ENCODE results near the gene POU6F1. TPM values are rescaled to one million over a fixed set of nuclear protein-coding genes. Genes with fewer than 3 reads are reported as not detected.
A peak's percentile ranks its signal among the peaks of the same experiment; 100 is the strongest.

POU6F1 gene
- total RNA-seq, 3 donors from 2014 or later (not counting 1 experiment from before 2014, with no cell fraction given) = 5.7 to 6.6 (median 6.0) TPM

DNA sequence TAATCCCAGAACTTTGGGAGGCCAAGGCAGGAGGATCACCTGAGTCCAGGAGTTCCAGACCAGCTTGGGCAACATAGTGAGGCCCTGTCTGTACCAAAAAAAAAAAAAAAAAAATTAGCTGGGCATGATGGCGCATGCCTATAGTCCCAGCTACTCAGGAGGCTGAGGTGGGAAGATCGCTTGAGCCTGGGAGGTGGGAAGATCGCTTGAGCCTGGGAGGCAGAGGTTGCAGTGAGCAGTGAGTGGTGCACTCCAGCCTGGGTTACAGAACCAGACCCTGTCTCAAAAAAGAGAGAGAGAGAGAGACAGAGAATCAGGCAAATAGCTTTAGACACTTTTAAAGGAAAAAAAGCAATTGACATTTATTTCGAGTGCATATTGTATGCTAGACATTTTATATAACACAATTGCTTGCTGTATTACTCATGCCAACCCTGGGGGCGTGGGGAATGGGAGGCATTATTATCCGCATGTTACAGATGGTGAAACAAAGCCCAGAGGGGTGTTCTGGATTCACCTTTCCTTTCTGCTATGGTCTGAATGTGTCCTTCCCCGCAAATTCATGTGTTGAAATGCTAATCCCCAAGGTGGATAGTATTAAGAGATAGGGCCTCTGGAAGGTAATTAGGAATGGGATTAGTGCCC, 9.7 kb downstream of the POU6F1 start:
- H3K27ac Mint-ChIP-seq = no peak overlapping the region
- ATAC-seq = no peak

GRCh38 chr12:51205350-51205749, 12.5 kb downstream of the POU6F1 start:
- Histone ChIP-seq H3K4me1 (ENCODE audit: control insufficient read depth, insufficient read depth, low read length) (no peaks in the 10 kb centered on the region), H3K36me3 (ENCODE audit: control insufficient read depth, insufficient read depth, low read length) (no peaks in the 10 kb centered on the region), H3K27ac (ENCODE audit: low read length) (no peak overlapping the region), H3K9me3 (ENCODE audit: control insufficient read depth, insufficient read depth, low read length) (no peaks in the 10 kb centered on the region), H3K27me3 (ENCODE audit: control insufficient read depth, insufficient read depth, low read length) (no peaks in the 10 kb centered on the region), H3K4me3 (ENCODE audit: low read length) (no peak overlapping the region)
- ATAC-seq = no peak
- Mint-ChIP-seq H3K4me3 (no peak overlapping the region), H3K27ac (no peak overlapping the region), H3K27me3 (ENCODE audit: low read depth in 2 of 2) (peaks cover 0 to 4% of the 10 kb centered on the region in 2 donors), H3K9me3 (no peaks in the 10 kb centered on the region), H3K36me3 (no peaks in the 10 kb centered on the region), H3K4me1 (no peaks in the 10 kb centered on the region)
- DNase-seq = no peak
- WGBS (ENCODE audit: insufficient coverage) = 96% methylated on average over 6 of the region's 6 CpGs
- TF ChIP-seq, protein P1, sequence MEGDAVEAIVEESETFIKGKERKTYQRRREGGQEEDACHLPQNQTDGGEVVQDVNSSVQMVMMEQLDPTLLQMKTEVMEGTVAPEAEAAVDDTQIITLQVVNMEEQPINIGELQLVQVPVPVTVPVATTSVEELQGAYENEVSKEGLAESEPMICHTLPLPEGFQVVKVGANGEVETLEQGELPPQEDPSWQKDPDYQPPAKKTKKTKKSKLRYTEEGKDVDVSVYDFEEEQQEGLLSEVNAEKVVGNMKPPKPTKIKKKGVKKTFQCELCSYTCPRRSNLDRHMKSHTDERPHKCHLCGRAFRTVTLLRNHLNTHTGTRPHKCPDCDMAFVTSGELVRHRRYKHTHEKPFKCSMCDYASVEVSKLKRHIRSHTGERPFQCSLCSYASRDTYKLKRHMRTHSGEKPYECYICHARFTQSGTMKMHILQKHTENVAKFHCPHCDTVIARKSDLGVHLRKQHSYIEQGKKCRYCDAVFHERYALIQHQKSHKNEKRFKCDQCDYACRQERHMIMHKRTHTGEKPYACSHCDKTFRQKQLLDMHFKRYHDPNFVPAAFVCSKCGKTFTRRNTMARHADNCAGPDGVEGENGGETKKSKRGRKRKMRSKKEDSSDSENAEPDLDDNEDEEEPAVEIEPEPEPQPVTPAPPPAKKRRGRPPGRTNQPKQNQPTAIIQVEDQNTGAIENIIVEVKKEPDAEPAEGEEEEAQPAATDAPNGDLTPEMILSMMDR (IDR thresholded peaks at IDR 0.05) = no peak
- intact Hi-C loops (cut with micrococcal nuclease) = no loop called here

More for the DNA sequence above, 9.7 kb downstream of the POU6F1 start:
- H3K27me3 Mint-ChIP-seq (ENCODE audit: low read depth in 2 of 2) = peaks cover 0 to 4% of the 10 kb centered on the region in 2 donors
- no peaks in the 10 kb centered on the region for H3K27me3 ChIP-seq (ENCODE audit: control insufficient read depth, insufficient read depth, low read length)
- 92% methylated on average over 5 of the region's 7 CpGs for WGBS (ENCODE audit: insufficient coverage)
- no peaks in the 10 kb centered on the region for H3K4me1 ChIP-seq (ENCODE audit: control insufficient read depth, insufficient read depth, low read length)
- H3K9me3 ChIP-seq (ENCODE audit: control insufficient read depth, insufficient read depth, low read length) = no peaks in the 10 kb centered on the region
- no peaks in the 10 kb centered on the region for H3K9me3 Mint-ChIP-seq
- TF ChIP-seq, protein P1 (IDR thresholded peaks at IDR 0.05) = no peak
- no peak overlapping the region for H3K4me3 ChIP-seq (ENCODE audit: low read length)
- DNase-seq = no peak
- H3K36me3 ChIP-seq (ENCODE audit: control insufficient read depth, insufficient read depth, low read length) = no peaks in the 10 kb centered on the region
- intact Hi-C loops (cut with micrococcal nuclease) = no loop called here
- no peak overlapping the region for H3K4me3 Mint-ChIP-seq
- no peak overlapping the region for H3K27ac ChIP-seq (ENCODE audit: low read length)
- H3K36me3 Mint-ChIP-seq = no peaks in the 10 kb centered on the region
- H3K4me1 Mint-ChIP-seq = no peaks in the 10 kb centered on the region

GRCh38 chr12:51202718-51203117, 15.1 kb downstream of the POU6F1 start:
- TF ChIP-seq, protein P1 (IDR thresholded peaks at IDR 0.05) = no peak
- H3K4me1 Mint-ChIP-seq = no peaks in the 10 kb centered on the region
- Histone ChIP-seq H3K4me3 (ENCODE audit: low read length) (no peak overlapping the region), H3K27ac (ENCODE audit: low read length) (no peak overlapping the region), H3K36me3 (ENCODE audit: control insufficient read depth, insufficient read depth, low read length) (no peaks in the 10 kb centered on the region), H3K4me1 (ENCODE audit: control insufficient read depth, insufficient read depth, low read length) (no peaks in the 10 kb centered on the region), H3K27me3 (ENCODE audit: control insufficient read depth, insufficient read depth, low read length) (no peaks in the 10 kb centered on the region), H3K9me3 (ENCODE audit: control insufficient read depth, insufficient read depth, low read length) (no peaks in the 10 kb centered on the region)
- no peak overlapping the region for H3K4me3 Mint-ChIP-seq
- 95% methylated on average over 3 of the region's 5 CpGs for WGBS (ENCODE audit: insufficient coverage)
- DNase-seq = peak in 1 of 2 donors; percentile 51
- H3K36me3 Mint-ChIP-seq = no peaks in the 10 kb centered on the region
- H3K27ac Mint-ChIP-seq = no peak overlapping the region
- H3K9me3 Mint-ChIP-seq = no peaks in the 10 kb centered on the region
- no peaks in the 10 kb centered on the region for H3K27me3 Mint-ChIP-seq (ENCODE audit: low read depth in 2 of 2)
- intact Hi-C loops (cut with micrococcal nuclease) = no loop called here
- no peak for ATAC-seq

DNA sequence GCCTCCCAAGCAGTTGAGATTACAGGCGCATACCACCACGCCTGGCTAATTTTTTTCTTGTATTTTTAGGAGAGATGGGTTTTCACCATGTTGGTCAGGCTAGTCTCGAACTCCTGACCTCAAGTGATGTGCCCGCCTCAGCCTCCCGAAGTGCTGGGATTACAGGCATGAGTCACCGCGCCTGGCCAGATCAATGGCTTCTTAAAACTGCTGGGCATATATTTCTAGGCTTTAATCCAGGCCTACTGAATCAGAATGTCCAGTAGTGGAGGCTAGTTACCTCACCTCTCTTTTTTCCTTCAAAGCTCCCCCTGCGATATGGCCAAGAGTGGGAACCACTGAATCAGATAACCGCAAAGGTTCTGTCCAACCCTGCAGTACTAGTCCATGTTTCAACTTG, 17.1 kb downstream of the POU6F1 start:
- Histone ChIP-seq H3K4me1 (ENCODE audit: control insufficient read depth, insufficient read depth, low read length) (no peaks in the 10 kb centered on the region), H3K36me3 (ENCODE audit: control insufficient read depth, insufficient read depth, low read length) (no peaks in the 10 kb centered on the region), H3K27me3 (ENCODE audit: control insufficient read depth, insufficient read depth, low read length) (no peaks in the 10 kb centered on the region), H3K27ac (ENCODE audit: low read length) (no peak overlapping the region), H3K9me3 (ENCODE audit: control insufficient read depth, insufficient read depth, low read length) (no peaks in the 10 kb centered on the region), H3K4me3 (ENCODE audit: low read length) (no peak overlapping the region)
- TF ChIP-seq, protein P1 (IDR thresholded peaks at IDR 0.05) = no peak
- Mint-ChIP-seq H3K27ac (no peak overlapping the region), H3K36me3 (no peaks in the 10 kb centered on the region), H3K4me3 (no peak overlapping the region), H3K27me3 (ENCODE audit: low read depth in 2 of 2) (no peaks in the 10 kb centered on the region), H3K4me1 (no peaks in the 10 kb centered on the region), H3K9me3 (no peaks in the 10 kb centered on the region)
- DNase-seq (no peak), ATAC-seq (no peak)
- 92% methylated on average over 9 of the region's 9 CpGs for WGBS (ENCODE audit: insufficient coverage)
- intact Hi-C loops (cut with micrococcal nuclease) = no loop called here
